HT-29 (cell line): ENCODE results near the gene ICE2. TPM values are rescaled to one million over a fixed set of nuclear protein-coding genes. Genes with fewer than 3 reads are reported as not detected.
A peak's percentile ranks its signal among the peaks of the same experiment; 100 is the strongest.

Experiments
- DNase-seq: peaks from one replicate; pipeline ENCODE4 v3.0.0-alpha.2; 2015; ENCODE audit warnings: low spot score
- total RNA-seq: library from RNA; depleted of rRNA; stranded (reverse); fragments of >200 nt; shearing (Covaris generic); gene quantifications from 2 replicates; pipeline ENCODE4 v1.2.3, GENCODE V29; 2014

The ICE2 gene
- total RNA-seq, 1 experiment from 2014 or later: 12.3 TPM

- DNase-seq: peak; percentile 21
These were observed 88.7 kb downstream of the ICE2 start for GRCh38 chr15:60390231-60390630.

DNA sequence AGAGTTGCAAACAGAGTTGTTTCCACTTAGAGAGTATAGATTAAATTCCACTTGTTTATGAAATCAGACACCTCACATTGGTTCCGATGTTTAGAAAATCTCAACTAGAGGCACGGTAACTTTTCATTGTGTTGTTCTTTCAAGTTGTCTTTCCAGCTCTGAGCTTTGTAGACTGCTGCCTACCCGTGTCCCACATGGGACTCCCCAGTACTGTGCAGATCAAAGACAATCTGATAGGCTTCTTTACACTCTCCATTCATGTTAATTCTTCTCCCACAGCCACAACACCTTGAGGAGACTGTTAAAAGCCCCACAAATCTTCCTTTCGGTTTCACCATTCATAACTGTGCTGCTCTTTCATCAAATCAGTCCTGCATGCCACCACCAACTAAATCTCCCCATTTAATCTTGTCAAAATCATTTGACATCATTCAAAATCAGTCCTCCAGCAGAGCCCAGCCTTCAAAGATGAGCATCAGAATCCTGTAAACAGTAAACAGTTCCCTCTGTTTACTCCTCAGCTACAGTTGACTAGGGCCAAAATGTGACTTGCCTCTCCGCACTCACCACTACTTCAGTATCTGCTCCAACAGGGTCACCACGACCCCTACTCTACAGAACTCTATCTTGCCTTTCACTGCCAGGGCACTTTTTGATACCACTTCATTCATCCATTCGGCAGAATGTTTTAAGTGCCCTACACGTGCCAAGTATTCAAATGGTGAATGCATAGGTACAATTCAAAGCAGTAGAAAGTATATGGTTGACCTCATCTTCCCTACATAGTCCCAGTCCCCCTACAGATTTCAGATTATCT lies 89.5 kb downstream of the ICE2 start:
- DNase-seq: peak; percentile 39

- DNase-seq: no peak
These were observed 91.6 kb downstream of the ICE2 start for GRCh38 chr15:60387321-60387720.

GRCh38 chr15:60386615-60387014 lies 92.3 kb downstream of the ICE2 start:
- no peak for DNase-seq

- no peak for DNase-seq
These were observed 93.1 kb downstream of the ICE2 start for GRCh38 chr15:60385620-60386552.

- DNase-seq: no peak
These were observed 94.3 kb downstream of the ICE2 start for GRCh38 chr15:60384526-60385126.

DNA sequence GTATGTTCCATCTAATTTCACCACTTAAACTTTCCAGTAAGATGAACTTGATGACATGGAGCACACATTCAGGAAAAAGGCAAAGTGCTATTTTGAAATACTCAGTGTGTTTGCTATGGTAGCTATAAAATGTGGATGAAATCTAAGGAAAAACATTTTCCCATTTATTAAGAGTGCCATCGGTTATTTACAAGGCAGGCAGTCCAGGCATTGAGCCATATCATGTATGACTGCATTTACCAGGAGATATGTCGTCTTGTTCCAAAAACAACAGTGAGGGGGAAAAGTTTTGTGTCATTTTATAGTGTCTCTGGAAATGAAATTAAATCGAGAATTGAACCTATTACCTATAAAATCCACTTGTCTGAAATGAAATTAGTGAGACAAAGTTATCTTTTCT lies 94.9 kb downstream of the ICE2 start:
- no peak for DNase-seq

DNA sequence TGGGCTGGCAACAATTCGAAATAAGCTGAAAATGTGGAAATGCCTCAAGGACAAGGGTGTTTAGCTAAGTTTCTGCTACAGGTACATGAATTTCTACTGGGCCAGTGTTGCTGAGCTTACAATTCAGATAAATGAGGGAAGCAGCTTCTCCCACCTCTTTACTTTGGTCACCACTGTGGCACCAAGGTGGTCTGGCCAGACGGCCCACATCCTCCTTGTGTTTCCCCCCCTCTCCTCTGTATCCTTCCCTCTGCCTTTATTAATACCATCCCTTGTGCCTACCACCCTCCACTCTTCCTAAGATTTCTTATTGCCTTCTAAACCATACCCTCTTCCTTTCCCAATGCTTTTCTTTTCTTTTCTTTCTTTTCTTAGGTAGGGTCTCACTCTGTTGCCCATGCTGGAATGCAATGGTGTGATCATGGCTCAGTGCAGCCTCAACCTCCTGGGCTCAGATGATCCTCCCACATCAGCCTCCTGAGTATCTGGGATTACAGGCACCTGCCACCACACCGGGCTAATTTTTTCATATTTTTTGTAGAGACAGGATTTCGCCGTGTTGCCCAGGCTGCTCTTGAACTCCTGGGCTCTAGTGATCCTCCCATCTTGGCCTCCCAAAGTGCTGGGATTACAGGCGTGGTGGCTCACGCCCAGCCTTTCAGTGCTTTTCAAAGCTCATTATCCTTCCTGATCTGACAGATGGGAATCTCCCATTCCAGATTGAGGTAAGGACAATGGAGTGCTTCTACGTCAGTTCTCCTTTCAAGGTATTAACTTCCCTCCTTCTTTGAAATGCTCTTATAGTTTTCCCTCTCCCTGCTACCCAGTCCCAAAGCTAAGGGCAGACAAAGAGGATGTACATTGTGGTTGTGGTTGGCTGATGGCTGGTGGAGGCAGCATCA lies 95.9 kb downstream of the ICE2 start:
- DNase-seq: no peak

DNA sequence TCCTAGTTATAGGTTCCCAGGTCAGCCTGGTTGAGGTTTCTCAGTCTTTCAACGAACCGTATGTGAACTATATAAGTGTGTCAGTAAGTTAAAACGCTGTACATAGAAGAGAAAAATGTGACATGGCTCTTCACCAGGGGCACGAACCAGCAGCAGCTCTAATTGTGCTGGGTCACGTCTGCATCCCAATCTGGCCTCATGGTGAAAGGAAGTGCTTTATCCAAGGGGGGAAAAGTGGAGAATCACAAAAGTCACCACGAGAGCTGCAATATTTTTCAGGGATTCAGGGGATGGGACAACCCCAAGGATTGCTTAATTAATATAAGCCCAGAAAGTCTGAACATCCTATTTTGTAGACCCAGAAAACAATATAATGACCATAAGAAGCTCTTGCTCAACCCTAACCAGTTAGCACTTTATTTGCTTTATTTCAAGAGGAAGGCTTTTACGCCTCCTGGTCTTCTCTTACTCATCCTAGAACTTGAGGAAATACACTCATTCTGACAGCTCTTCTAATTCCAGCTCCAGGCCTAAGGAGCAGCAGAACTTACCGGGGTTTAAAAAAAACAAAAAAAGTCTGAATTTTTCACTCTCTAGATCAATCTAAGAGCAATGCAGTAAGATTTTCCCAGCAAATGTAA lies 97.7 kb downstream of the ICE2 start:
- no peak for DNase-seq

GRCh38 chr15:60379525-60380274 lies 99.2 kb downstream of the ICE2 start:
- DNase-seq: peak; percentile 95

DNA sequence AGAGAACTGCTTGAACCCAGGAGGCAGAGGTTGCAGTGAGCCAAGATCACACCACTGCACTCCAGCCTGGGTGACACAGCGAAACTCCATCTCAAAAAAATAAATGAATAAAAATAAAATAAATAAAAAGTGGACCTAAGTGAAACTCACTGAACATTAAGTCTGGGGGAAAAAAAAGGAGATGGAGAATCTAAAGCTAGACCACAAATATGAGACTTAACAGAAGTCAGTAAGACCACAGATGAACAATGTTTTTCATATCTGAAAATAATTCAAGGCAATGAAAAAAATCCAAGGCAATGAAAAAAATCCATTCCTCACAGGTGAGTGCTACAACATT lies 99.8 kb downstream of the ICE2 start:
- DNase-seq: no peak

- no peak for DNase-seq
These were observed 102.3 kb downstream of the ICE2 start for GRCh38 chr15:60376677-60377095.

- DNase-seq: no peak
These were observed 103.6 kb downstream of the ICE2 start for GRCh38 chr15:60375306-60375705.

GRCh38 chr15:60374628-60375081 lies 104.3 kb downstream of the ICE2 start:
- DNase-seq: peak; percentile 92

- no peak for DNase-seq
These were observed 104.7 kb downstream of the ICE2 start for GRCh38 chr15:60374209-60374608.

DNA sequence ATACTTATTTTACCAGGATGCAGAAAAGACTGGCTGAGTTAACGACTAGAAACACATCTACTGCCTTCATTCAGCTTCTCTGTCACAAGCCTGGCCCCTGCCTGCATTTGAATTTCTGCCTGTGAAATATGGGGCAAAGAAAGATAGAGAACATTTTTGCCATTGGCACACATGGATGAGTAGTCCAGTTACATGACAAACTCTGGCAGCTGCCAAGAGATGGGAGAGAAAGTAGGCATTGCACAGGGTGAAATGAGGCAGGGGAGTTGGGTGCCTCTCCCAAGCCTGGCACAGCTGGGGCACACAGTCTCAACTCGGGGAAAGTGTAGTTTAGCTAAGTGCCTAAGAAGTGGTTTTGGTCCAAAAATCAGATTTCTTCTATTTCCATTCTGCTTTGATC lies 105.2 kb downstream of the ICE2 start:
- DNase-seq: no peak

DNA sequence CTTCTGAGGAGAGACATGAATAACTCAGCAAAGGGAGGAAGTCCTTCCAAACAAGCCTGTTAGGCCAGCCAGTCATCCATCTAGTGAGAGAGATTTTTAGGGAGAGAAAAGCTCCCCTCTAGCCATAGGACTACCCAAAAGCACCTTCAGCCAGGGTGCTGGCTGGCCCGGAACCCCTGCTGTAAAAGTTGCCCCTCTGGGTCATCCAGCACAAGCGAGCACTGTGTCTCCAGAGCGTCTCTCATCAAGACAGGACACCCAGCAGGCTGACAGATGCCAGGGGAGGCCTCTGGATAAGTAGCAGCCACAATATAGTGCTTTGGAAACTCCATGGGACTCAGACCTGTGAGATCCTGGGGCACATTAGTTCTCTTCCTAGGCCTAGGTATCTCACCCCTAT lies 105.6 kb downstream of the ICE2 start:
- no peak for DNase-seq

DNA sequence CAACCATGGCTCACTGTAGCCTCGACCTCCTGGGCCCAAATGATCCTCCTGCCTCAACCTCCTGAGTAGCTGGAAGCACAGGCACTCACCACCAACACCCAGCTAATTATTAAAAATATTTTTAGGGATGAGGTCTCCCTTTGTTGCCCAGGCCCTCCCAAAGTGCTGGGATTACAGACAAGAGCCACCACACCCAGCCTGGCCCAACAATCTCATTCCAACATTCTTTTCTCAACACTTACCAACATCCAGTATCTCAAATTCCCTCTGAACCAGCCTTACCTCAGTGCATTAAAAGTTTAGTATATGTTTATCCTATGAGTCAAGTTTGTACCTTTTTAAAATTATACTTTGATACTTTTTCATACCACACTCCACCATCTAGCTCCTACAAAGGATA lies 106.2 kb downstream of the ICE2 start:
- no peak for DNase-seq

GRCh38 chr15:60372227-60372626 lies 106.7 kb downstream of the ICE2 start:
- DNase-seq: no peak
